Measurements from ENCODE around the gene KSR1.

KSR1 gene

DNA sequence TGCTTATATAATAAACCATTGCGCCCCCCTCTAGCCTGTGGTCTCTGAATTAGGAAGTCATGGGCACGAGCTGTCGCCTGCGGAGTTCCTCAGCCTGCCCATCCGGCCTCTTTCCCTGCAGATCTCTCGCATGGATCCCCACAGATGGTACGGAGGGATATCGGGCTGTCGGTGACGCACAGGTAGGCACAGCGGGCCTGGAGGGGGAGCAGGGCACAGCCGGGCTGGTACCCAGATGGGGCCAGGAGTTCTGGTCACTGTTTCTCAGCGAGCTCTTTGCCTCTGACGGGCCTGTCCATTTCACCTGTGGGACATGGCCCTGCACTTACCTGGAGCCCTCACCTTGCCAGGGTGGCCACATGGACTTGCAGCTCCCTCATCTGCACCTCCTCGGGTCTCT is 132.1 kb downstream of the KSR1 start:
- TF ChIP-seq, protein P1, sequence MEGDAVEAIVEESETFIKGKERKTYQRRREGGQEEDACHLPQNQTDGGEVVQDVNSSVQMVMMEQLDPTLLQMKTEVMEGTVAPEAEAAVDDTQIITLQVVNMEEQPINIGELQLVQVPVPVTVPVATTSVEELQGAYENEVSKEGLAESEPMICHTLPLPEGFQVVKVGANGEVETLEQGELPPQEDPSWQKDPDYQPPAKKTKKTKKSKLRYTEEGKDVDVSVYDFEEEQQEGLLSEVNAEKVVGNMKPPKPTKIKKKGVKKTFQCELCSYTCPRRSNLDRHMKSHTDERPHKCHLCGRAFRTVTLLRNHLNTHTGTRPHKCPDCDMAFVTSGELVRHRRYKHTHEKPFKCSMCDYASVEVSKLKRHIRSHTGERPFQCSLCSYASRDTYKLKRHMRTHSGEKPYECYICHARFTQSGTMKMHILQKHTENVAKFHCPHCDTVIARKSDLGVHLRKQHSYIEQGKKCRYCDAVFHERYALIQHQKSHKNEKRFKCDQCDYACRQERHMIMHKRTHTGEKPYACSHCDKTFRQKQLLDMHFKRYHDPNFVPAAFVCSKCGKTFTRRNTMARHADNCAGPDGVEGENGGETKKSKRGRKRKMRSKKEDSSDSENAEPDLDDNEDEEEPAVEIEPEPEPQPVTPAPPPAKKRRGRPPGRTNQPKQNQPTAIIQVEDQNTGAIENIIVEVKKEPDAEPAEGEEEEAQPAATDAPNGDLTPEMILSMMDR (IDR thresholded peaks at IDR 0.05; ENCODE audit: low read depth, low read length) = no peak

DNA sequence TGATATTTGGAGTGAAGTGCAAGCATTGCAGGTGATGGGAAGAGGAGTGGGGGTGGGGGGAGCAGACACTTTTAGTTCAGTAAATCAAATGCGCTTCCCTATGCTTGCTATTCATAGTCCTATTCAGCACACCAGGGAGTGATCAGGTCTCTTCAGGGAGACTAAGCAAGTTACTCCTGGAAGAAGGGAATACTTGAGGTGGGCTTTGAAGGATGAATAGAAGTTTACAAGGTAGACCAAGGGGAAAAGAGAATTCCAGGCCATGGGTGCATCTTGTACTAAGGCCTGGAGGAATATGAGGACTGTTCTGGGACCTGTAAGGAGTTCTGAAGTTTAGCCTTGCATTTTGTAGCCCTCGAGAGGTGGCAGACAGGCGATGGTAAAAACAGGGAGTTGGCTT is 134.6 kb downstream of the KSR1 start:
- TF ChIP-seq, protein P1 (IDR thresholded peaks at IDR 0.05; ENCODE audit: low read depth, low read length) = no peak
- H3K4me3 ChIP-seq (ENCODE audit: low read depth, low read length) = no peak overlapping the region

More for the DNA sequence above, 132.1 kb downstream of the KSR1 start:
- H3K4me3 ChIP-seq (ENCODE audit: low read depth, low read length) = no peak overlapping the region

DNA sequence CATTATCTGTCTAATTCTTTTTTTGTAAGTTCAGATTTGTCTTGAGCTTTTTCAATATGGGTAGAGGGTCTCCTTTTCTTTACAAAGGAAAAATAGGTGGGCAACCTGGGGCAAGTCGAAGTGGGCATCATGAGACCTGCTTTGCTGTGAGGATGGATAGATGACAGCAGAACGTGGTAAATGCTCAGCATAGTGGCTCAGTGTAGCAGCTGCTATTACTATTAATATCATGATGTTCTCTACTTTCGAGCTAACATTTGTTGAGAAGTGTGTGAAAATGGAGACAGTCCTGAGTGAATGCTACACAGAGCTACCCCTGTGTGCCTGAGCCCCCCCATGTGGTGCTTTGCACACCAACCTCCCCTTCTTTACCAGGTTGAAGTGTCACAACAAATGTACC is 135.7 kb downstream of the KSR1 start:
- TF ChIP-seq, protein P1 (IDR thresholded peaks at IDR 0.05; ENCODE audit: low read depth, low read length) = no peak
- H3K4me3 ChIP-seq (ENCODE audit: low read depth, low read length) = no peak overlapping the region

DNA sequence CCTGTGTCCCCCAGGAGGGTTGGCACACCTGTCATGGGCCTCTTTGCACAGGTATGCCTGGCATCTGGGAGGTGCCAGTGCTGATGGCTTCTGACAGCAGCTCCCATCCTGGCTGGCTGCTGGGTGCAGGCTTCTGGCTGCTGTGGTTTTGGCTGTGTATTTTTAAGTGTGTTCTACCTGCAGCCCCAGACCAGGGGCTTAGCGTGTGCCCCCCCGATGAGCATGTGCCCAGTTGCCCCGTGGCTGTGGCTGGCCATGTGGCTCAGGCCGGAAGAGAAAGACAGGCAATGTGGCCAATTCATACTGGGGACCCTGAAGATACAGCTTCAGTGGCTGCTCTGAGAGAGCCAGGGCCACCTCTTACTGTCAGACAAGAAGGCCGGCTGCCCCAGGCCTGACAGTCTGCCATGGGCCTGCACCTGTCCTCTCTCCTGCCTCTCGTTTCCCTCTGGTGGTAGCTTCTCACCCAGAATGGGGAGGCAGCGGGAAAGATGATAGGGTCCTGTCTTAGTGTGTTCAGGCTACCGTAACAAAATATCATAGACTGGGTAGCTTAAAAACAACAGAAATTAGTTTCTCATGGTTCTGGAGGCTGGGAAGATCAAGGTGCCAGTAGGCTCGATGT is 137.1 kb downstream of the KSR1 start:
- H3K4me3 ChIP-seq (ENCODE audit: low read depth, low read length) = no peak overlapping the region
- TF ChIP-seq, protein P1 (IDR thresholded peaks at IDR 0.05; ENCODE audit: low read depth, low read length) = no peak

DNA sequence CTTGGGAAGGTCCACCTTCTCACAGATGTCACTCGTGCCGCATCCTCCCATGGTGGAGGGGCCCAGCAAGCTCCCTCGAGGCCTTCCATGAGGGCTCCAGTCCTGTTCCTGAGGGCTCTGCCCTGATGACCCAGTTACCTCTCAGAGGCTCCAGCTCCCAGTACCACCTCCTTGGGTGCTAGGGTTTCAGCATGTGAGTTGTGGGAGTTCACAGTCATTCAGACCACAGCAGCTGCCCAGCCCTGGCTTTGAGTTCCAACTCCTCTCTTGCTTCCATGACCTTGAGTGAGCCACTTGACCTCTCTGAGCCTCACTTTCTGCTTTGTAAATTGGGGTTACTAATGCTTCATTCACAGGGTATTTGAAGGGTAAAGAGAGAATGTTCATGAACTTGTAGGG is 137.6 kb downstream of the KSR1 start:
- TF ChIP-seq, protein P1 (IDR thresholded peaks at IDR 0.05; ENCODE audit: low read depth, low read length) = no peak
- no peak overlapping the region for H3K4me3 ChIP-seq (ENCODE audit: low read depth, low read length)

DNA sequence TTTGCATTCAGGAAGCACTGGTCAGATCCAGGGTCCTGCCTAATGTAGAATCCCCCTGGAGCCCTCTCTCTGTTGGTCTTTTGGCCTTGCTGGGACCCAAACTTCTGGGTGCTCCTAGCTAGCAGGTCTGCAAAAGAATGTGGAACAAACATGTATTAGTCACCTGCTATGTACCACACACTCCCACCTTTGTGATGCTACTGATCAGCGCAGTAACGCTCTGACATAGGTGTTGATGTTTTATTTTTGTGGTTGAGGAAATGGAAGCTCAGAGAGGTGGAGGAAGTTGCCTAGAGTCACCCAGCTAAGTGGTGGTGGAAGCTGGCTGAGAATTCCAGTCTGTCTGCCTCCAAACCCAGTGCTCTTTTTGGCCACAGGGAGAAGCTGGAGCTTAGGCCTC is 139.0 kb downstream of the KSR1 start:
- TF ChIP-seq, protein P1 (IDR thresholded peaks at IDR 0.05; ENCODE audit: low read depth, low read length) = no peak
- H3K4me3 ChIP-seq (ENCODE audit: low read depth, low read length) = no peak overlapping the region

DNA sequence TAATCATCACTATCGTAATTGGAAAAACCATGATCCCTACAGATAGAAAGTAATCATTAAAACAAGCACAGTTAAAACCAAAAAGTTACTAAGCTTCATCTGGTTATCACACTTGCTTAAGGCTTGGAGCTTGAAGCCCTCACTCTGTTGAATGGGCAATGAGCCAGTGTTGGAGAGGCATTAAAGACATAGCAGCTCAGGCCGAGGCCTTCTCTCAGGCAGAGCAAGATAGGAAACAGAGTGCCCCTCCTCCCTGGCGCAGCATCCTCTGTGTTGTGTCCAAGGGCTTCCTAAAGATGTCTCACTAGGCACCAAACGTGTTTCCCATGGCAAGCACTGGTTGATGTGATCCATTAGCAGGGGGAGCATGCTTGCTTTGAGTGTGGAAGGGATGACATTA is 139.8 kb downstream of the KSR1 start:
- TF ChIP-seq, protein P1 (IDR thresholded peaks at IDR 0.05; ENCODE audit: low read depth, low read length) = no peak
- no peak overlapping the region for H3K4me3 ChIP-seq (ENCODE audit: low read depth, low read length)
